A673 (cell line): ENCODE measurements around the gene KIF11. TPM values are rescaled to one million over a fixed set of nuclear protein-coding genes. Genes with fewer than 3 reads are reported as not detected.
"Not testable (repeated sequence)": the region's sequence is repeated elsewhere in the genome, so short reads cannot be mapped to it uniquely, and the experiment has no call there.

Source experiments
- BruUV-seq: library from RNA; stranded (reverse); fragments of 400-500 nt; replicated peaks from 2 replicates; lab custom pipeline; 2021; lab: Mats Ljungman, UMichigan
- CTCF ChIA-PET: fragments of 300-600 bp; sonication (Branson Sonifier 250); formaldehyde crosslinking; loops from one replicate; lab custom pipeline; 2022; ENCODE audit warnings: antibody characterized with exemption; lab: Charles Lee
- POLR2A ChIA-PET: fragments of 300-600 bp; sonication (Branson Sonifier 250); formaldehyde crosslinking; loops from one replicate; lab custom pipeline; 2022; ENCODE audit warnings: antibody characterized with exemption; ENCODE audit not compliant: low non-redundant PET; lab: Charles Lee
- DNase-seq: peaks from one replicate; pipeline ENCODE4 v3.0.0-alpha.2; 2015; ENCODE audit warnings: low spot score
- H3K27ac ChIP-seq: fragments of 200-600 bp; sonication (generic); 2 replicates; pipeline ENCODE4 v1.5.1; 2016; ENCODE audit warnings: mixed run types, low read depth, mild to moderate bottlenecking, mixed read lengths, antibody characterized with exemption, low read length; ENCODE audit not compliant: poor library complexity, severe bottlenecking
- H3K27me3 ChIP-seq: fragments of 200-600 bp; sonication (generic); replicated peaks from 2 replicates; pipeline ENCODE4 v1.6.1; 2017; ENCODE audit warnings: mixed run types, low read depth, mild to moderate bottlenecking, mixed read lengths, antibody characterized with exemption, low read length; ENCODE audit not compliant: insufficient read depth, poor library complexity
- H3K36me3 ChIP-seq: fragments of 200-600 bp; sonication (generic); 2 replicates; pipeline ENCODE4 v1.6.1; 2016; ENCODE audit warnings: mixed run types, mild to moderate bottlenecking, mixed read lengths, antibody characterized with exemption, low read length; ENCODE audit not compliant: insufficient read depth, poor library complexity, severe bottlenecking
- H3K4me1 ChIP-seq: fragments of 200-600 bp; sonication (generic); 2 replicates; pipeline ENCODE4 v1.6.1; 2017; ENCODE audit warnings: mixed run types, mild to moderate bottlenecking, mixed read lengths, antibody characterized with exemption, low read length; ENCODE audit not compliant: insufficient read depth, poor library complexity, severe bottlenecking
- H3K4me3 ChIP-seq: fragments of 200-600 bp; sonication (generic); 2 replicates; pipeline ENCODE4 v1.5.1; 2016; ENCODE audit warnings: low read depth, mixed run types, mild to moderate bottlenecking, mixed read lengths, low read length; ENCODE audit not compliant: poor library complexity, severe bottlenecking
- H3K9me3 ChIP-seq: fragments of 200-600 bp; sonication (generic); 2 replicates; pipeline ENCODE4 v1.6.1; 2016; ENCODE audit warnings: mixed run types, low read depth, mild to moderate bottlenecking, mixed read lengths, antibody characterized with exemption, low read length; ENCODE audit not compliant: poor library complexity, severe bottlenecking
- CTCF ChIP-seq: fragments of 300-800, 200-600 bp; sonication (generic); conservative IDR thresholded peaks from 2 replicates; pipeline ENCODE4 v1.5.1; 2017; ENCODE audit warnings: low read depth, mild to moderate bottlenecking, antibody characterized with exemption, low read length, moderate library complexity, mixed read lengths
- EZH2 ChIP-seq: fragments of 200-600 bp; sonication (generic); IDR thresholded peaks from 2 replicates; pipeline ENCODE4 v1.6.1; 2017; ENCODE audit warnings: borderline replicate concordance, low read depth, mild to moderate bottlenecking, mixed read lengths, antibody characterized with exemption, low read length; ENCODE audit not compliant: poor library complexity, severe bottlenecking
- intact Hi-C: fragments of 100-400 bp; cut with micrococcal nuclease; formaldehyde crosslinking; loops from one replicate; pipeline ENCODE4 v1.10.0; 2022; ENCODE audit not compliant: unreplicated experiment
- total RNA-seq: library from RNA; stranded (reverse); gene quantifications from 2 replicates; pipeline ENCODE4 v1.2.3, GENCODE V29; 2021

Gene KIF11
- total RNA-seq, 1 experiment from 2014 or later, result 92.0 TPM

DNA sequence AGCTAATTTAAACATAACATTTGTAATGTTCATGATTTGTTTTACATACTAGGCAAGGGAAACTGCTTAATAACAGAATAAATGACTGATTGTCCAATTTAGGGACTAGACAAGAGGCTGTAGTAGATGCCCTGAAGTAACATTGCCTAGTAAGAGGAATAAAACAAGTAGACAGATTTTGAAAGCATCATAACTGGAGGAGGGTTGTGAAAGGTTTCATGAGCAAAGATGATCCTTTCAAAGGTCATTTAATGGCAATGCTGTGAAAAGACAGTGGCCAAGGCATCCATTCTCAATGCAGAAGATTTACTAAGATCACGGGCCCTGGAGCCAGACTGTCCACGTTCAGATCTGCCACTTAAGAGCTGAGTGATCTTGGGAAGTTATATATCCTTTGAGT, 52.0 kb downstream of the KIF11 start:
- intact Hi-C loops, result loop anchor here (5.0 kb wide), 1 partner anchor 237 kb away; no protein-coding TSS in a partner anchor
- DNase-seq, result no peak
- TF ChIP-seq EZH2, result no peak
- no peak for TF ChIP-seq CTCF
- ChIA-PET POLR2A (no interaction called here), CTCF (no interaction called here)
- Histone ChIP-seq H3K9me3 (no peaks in the 10 kb centered on the region), H3K27ac (no peak overlapping the region), H3K4me1 (peaks cover 3% of the 10 kb centered on the region), H3K4me3 (no peak overlapping the region), H3K36me3 (peaks cover 81% of the 10 kb centered on the region), H3K27me3 (no peaks in the 10 kb centered on the region)
- BruUV-seq, result no TSS peak

- H3K4me3 ChIP-seq, BruUV-seq, CTCF ChIA-PET, POLR2A ChIA-PET, H3K4me1 ChIP-seq, H3K27me3 ChIP-seq, H3K9me3 ChIP-seq, H3K27ac ChIP-seq, DNase-seq, intact Hi-C loops: not testable (repeated sequence)
- peaks cover 97% of the 10 kb centered on the region for H3K36me3 ChIP-seq
These were observed 57.9 kb downstream of the KIF11 start for GRCh38 chr10:92650864-92651263.

DNA sequence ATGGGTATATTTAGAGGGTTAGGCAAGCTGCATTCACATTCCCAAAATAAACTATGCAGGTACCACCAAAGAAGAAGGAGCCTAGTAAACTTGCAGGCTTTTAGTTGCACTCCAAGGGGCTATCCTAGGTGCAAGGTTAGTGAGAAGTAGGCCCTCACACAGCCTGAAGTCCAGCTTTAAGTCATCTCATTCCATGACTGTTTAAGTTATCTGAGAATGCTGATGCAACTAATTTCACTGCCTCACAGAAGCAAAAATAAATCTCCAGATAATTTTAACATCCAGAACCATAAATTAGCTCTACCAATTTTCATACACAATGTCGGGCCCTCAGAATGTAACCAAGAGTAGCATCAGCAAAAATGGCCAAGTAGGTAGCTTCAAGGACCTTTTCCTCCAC, 62.5 kb downstream of the KIF11 start:
- intact Hi-C loops, result no loop called here
- BruUV-seq, result no TSS peak
- Histone ChIP-seq H3K4me1 (no peaks in the 10 kb centered on the region), H3K27me3 (no peaks in the 10 kb centered on the region), H3K36me3 (peaks cover 52% of the 10 kb centered on the region), H3K4me3 (no peak overlapping the region), H3K9me3 (no peaks in the 10 kb centered on the region), H3K27ac (no peak overlapping the region)
- CTCF ChIA-PET, result no interaction called here
- TF ChIP-seq EZH2 (no peak), CTCF (no peak)
- DNase-seq, result no peak
- POLR2A ChIA-PET, result no interaction called here

- H3K27me3 ChIP-seq, result no peaks in the 10 kb centered on the region
- DNase-seq, result no peak
- intact Hi-C loops, result no loop called here
- POLR2A ChIA-PET, result no interaction called here
- H3K9me3 ChIP-seq, result no peaks in the 10 kb centered on the region
- BruUV-seq, result no TSS peak
- TF ChIP-seq EZH2 (no peak), CTCF (no peak)
- no peak overlapping the region for H3K27ac ChIP-seq
- H3K4me3 ChIP-seq, result no peak overlapping the region
- no peaks in the 10 kb centered on the region for H3K4me1 ChIP-seq
- H3K36me3 ChIP-seq, result peaks cover 45% of the 10 kb centered on the region
- CTCF ChIA-PET, result no interaction called here
These were observed 63.5 kb downstream of the KIF11 start for GRCh38 chr10:92656266-92656961.
